AG09319 (cell line): ENCODE measurements around the gene GNRHR.
"Not testable (repeated sequence)": the region's sequence is repeated elsewhere in the genome, so short reads cannot be mapped to it uniquely, and the experiment has no call there.

Source experiments
- DNase-seq: peaks from one replicate; pipeline ENCODE4 v3.0.0-alpha.2; 2010; ENCODE audit warnings: low read depth; ENCODE audit errors: extremely low read depth
- CTCF ChIP-seq: IDR thresholded peaks from 2 replicates; pipeline ENCODE4 v1.5.1; 2011; ENCODE audit warnings: low read depth, mild to moderate bottlenecking, inconsistent platforms, low read length, moderate library complexity

Gene GNRHR

DNA sequence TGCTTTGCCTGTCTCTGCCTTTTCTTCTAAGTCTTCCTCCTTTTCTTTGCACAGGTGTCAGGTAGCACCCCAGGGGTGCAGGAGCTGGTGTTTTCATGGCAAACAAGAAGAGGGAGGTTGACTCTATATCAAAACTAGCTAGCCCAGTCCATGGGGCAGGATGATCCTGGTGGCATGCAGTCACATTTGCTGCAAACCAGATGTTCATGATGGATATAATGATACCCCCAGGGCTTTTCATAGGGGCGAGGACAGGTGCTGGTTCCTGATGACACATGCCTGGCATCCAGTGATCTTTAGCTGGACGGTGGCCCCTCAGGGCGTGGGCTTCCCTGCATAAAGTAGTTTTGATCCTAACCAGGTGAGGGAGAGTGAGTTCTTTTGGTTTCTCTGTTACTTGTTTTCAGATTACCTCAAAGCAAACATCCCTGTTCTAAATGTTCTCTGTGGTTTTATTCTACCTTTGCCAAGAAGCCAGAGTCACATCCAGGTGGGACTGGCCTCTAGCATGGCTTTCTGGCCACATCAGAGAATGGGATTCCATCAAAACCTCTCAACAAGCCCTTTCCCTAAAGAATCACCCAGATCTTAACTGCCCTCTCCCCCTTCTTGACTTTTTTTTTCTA is 42.1 kb downstream of the GNRHR start:
- DNase-seq = no peak
- TF ChIP-seq CTCF = no peak

DNA sequence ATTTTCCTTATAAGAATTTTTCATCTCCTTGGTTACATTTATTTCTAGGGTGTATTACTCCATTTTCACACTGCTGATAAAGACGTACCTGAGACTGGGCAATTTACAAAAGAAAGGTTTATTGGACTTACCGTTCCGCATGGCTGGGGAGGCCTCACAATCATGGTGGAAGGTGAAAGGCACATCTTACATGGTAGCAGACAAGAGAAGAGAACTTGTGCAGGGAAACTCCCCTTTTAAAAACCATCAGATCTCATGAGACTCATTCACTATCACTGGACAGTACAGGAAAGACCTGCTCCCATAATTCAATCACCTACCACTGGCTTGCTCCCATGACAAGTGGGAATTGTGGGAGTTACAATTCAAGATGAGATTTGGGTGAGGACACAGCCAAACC is 47.5 kb downstream of the GNRHR start:
- DNase-seq = not testable (repeated sequence)

DNA sequence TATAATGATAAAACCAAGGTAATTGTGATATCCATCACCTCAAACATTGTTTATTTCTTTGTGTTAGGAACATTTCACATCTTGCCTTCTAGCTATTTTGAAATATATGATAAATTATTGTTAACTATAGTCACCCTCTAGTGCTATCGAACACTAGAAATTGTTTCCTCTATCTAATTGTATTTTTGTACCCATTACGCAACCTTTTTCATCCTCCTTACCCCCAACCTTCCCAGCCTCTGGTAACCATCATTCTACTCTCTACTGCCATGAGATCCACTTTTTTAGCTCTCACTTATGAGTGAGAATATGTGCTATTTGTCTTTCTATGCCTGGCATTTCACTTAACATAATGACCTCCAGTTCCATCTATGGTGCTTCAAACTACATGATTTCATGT is 49.3 kb downstream of the GNRHR start:
- no peak for DNase-seq
- no peak for TF ChIP-seq CTCF

DNA sequence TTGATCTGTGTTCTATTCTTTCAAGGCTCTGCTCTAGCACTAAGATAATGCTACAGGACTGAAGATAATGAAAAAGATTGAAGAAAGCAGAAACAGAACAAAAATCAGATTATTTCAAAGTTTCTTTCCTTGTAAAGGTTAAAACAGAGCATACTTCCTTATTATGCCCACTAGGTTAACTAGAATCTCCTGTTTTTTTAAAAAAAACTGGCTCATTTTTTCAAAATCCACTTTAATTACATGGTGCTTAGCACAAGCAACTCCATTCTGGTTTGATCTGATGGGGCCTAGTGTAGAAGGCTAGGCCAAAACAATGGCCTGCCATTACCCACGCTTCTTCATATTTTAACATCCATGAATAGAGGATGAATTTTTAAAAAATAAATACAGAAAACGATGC is 52.0 kb downstream of the GNRHR start:
- no peak for TF ChIP-seq CTCF
- DNase-seq = no peak

- no peak for TF ChIP-seq CTCF
- DNase-seq = no peak
Observed at GRCh38 chr4:67701517-67701850, 52.7 kb downstream of the GNRHR start.

DNA sequence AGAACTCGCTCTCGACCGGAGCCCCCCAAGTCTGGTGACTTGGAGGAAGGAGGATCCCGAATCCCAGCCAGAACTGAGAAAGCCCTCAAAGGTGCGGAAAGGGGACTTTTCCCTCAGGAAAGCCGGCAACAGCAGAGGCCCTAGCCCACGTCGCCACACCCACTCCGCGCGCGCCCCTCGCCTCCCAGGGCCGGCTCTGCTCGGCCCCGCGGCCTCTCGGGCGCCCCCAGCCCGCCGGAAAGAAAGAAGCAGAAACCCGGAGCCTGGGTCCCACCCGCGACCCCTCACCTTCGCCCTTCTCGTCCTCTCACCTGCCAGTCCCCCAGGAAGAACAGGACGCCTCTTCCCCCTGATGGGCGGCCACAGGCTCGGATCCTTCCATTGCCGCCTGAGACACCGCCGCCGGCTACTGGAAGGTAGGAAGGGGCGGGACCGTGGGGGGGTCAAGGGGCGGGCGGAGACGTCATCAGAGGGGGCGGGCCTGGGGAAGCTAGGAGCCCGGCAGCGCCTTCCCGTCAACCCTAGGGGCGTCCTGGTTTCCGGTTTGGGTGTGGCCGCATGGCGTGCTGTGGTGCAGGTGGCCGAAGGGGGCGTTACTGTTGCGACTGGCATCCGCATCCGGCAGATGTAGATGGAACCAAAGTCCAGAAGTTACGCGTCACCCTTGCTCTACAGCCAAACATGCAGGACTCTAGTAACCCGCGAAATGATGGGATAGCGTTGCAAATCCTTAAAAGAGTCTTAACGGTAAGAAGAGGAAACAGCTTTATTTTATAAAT is 53.3 kb downstream of the GNRHR start, which contains the start of gene UBA6:
UBA6 (minus strand) TSS at position 418 of the 779 bp plus-strand sequence; CDS start at position 382, 36 bp downstream.
- peak; percentile 28 for TF ChIP-seq CTCF
- peak; percentile 93 for DNase-seq

GRCh38 chr4:67700116-67700737 is 54.0 kb downstream of the GNRHR start:
- no peak for DNase-seq
- TF ChIP-seq CTCF = no peak

GRCh38 chr4:67699603-67700002 is 54.6 kb downstream of the GNRHR start:
- no peak for DNase-seq
- no peak for TF ChIP-seq CTCF
